HG02973 (cell line): ENCODE data around the gene NDC80.
"Not testable (repeated sequence)": the region's sequence is repeated elsewhere in the genome, so short reads cannot be mapped to it uniquely, and the experiment has no call there.

Experiments used
- ATAC-seq: cut with Tn5 transposase; IDR thresholded peaks from one replicate; pipeline ENCODE4 v1.9.1; 2021; ENCODE audit warnings: moderate library complexity; ENCODE audit not compliant: unreplicated experiment

Gene NDC80

DNA sequence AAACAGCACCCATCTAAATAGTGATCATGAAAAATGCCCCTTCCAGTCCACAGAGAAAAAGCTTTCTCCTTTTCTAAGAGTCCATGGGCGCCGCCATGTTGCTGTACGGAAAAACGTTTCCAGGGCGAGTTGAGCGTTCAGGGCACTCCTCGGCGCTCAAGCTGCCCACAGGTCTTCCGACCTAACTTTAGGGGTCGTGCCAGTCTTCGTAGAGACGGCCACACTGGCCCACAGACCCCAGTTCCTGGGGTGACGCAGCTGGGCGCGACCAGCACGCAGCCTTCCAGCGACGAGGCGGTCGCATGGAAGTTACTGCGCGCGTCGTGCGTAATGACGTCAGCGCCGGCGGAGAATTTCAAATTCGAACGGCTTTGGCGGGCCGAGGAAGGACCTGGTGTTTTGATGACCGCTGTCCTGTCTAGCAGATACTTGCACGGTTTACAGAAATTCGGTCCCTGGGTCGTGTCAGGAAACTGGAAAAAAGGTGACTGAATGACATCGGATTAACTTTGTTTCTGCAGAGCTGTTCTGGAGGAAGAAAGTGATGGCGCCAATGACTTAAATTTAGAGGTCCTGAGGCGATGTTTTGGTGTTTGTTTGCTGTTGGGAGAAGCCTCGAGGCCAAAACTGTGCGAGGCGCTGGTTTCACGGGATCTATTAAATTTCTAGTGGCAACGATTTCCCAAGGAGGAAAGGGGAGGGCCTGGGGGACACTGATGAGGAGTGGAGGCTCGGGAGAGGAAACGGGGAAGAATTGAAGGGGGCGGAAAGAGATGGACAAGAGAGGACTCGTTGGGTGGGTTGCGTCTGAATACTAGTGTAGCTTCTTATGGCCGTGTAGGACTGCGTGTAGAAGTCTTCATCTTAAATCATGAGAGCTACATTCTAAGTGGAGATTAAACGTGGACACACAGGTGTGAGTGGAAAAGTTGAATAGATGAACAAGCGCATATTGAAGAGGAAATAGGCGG is at the start of gene NDC80, which contains the start of gene METTL4:
TSS of gene NDC80 (plus strand) at position 358 of the 971 bp plus-strand sequence. CDS start 1,429 bp downstream, outside the sequence.
TSS of gene METTL4 (minus strand) at position 306 of the 971 bp plus-strand sequence. CDS start 4,289 bp downstream, outside the sequence.
- ATAC-seq, result peak; percentile 75

DNA sequence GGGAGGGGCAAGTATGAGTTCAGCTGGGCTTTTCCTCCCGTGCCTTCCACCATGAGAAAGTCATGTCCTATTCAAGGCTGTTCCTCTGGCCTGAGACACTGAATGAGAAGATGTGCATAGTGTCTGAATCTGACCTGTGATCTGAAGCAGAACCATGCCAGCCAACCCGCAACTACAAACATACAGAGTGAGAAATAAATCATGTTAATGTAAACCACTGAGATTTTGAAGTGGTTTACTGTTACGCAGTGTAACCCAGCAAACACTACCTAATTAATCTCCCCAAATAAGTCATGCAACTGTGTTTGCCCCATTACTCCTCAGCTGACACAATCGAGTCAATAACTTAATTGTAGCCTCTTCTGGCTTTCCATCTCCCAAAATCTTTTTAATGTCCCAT is 49.2 kb upstream of the NDC80 start:
- ATAC-seq, result no peak

DNA sequence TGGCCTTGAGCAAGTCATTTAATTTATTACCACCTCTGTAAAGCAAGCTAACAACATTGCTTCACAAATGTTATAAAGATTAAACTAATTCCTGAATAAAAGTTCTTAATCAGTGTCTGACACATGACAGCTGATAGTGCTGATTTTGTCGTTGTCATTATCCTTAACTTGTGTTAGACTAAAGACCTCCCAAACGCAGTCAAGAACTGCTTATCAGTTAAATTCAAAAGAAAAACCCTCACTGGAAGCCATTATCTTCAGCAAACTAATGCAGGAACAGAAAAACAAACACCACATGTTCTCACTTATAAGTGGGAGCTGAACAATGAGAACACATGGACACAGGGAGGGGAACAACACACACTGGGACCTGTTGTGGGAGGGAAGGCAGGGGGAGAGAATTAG is 46.6 kb upstream of the NDC80 start:
- ATAC-seq, result not testable (repeated sequence)

DNA sequence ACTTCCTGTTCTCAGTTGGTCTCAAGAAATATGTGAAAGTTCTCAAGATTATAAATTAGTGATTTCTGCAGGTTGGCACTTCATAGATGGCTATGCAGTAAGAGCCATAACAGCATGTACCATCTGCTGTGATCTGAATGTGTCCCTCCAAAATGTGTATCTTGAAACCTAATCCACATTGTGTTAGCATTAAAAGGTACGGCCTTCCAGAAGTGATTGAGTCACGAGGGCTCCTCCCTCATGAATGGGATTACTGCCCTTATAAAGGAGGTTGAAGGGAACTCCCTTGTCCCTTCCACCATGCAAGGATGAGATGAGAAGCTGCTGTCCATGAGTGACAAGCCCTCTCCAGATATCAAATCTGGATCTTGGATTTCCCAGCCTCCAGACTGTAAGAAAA is 45.0 kb upstream of the NDC80 start:
- no peak for ATAC-seq

DNA sequence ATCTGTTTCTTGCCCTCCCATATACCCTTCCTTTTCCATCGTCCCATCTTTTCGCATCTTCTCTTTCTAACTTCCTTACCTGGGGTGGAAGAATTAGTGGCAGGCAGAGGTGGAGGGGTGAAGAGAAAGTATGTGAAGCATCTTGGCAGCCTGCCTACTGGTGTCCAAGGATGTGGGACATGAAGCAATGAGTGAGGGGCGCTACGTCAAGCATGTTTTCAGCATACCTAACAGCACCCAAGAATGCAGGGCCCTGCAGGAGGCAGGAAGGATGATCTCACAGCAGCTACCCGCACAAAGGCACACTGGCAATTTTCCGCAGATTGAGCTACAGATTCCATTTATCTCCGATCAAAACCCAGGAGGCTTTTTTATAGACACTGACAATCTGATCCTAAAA is 42.2 kb upstream of the NDC80 start:
- no peak for ATAC-seq

DNA sequence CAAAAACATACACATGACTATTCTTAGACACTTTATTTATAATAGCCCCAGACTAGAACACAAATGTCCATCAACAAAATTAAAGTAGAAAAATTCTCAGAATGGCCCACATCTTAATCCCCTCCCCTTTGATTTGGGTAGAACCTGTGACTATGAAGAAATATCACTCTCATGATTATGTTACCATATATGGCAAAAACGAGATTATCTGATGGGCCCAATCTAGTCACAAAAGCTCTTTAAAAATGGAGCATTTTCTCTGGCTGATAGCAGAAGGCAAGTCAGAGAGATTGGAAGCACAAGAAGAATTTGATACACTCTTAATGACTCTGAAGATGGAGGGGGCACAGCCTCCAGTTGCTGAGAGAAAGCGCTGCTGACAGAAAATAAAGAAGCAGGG is 39.6 kb upstream of the NDC80 start:
- ATAC-seq, result no peak

DNA sequence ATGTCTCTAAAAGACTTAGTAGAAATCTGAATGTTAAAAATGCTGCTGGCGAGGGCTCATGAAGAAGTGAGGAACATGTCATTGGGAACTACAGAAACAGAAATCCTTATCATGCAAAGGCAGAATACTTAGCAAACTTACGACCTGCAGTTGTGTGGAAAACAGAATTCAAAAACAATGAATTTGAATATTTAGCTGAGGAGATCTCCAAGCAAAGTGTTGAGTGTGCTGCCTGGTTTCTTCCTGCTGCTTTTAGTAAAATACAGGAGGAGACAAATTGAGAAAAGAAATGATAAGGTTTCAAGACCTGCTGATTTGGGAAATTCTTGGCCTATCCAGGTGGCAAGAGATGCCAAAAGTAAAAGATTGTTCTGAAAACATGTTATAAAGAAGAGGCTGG is 38.6 kb upstream of the NDC80 start:
- ATAC-seq, result no peak

DNA sequence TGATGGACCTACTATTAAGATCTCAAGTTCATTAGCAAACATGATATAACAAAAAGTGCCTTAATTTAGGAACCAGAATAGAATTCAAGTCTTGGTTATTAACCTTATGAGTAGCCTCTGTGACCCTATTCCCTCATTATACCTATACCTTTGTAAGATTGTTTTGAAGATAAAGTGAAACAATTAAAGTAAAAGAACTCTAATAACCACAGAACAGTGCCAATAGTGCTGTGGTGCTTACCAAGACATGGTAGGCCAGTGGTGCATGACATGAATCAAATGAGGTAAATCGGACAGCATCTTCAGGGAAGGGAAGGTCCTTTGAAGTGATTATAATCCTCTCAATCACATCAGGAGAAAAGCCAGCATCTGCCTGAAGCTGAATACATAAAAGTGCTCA is 36.5 kb upstream of the NDC80 start:
- no peak for ATAC-seq

DNA sequence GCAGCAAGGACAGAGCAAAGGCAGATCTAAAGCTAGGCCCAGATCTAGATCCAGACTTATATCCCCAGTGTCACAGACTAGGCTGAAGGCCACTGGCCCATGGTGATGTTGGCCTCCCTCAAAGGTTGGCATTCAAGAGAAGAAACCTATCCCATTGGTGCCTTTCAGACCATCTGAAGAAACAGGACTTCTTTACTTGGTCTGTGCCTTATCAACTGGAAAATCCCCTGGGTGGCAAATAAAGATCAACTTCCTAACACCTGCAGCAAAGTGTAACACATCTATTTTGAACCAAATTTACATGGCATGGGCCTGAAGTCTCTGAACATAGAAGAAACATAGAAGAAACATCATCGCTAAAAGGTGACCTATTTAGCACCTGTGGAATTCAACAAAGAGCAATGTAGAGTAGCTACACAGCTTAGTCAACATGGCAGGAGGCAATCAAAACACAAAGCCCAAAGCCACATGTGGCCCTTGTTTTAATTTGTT is 35.9 kb upstream of the NDC80 start:
- no peak for ATAC-seq

DNA sequence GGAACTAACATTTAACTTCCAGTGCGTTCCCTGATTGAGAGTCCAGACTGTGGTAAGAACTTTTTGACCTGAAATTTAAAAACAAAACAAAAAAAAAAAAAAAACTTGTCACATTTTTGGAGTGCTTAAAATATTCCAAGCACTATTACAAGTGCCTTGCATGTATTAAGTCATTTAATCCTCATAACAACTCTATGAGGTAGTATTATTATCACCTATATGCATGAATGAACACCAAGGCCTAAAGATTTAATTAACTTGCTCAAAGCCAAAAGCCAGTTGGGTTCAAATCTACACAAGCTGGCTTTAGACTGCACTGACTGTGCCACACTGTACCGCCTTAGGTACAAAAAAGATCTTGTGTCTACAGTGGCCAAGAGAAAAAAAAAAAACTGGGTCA is 35.3 kb upstream of the NDC80 start:
- ATAC-seq, result no peak

DNA sequence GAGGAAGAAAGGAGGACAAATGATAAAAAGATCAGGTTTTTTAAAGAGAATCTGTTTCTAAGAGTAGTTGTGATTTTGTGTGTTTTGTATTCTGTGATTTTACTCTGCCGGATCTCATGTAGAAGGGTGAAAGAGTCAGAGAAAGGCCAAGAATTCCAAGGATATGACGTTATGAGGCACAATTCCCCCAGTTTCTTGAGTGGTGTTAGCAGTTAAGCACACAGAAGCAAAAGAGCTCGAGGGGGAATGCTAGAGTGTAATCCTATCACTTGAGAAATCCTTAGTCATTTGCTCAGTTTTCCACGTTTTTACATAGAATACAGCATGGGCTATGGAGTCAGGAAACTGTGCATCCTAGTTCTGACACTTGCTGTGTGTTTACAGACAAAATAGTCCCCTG is 34.9 kb upstream of the NDC80 start:
- ATAC-seq, result no peak

DNA sequence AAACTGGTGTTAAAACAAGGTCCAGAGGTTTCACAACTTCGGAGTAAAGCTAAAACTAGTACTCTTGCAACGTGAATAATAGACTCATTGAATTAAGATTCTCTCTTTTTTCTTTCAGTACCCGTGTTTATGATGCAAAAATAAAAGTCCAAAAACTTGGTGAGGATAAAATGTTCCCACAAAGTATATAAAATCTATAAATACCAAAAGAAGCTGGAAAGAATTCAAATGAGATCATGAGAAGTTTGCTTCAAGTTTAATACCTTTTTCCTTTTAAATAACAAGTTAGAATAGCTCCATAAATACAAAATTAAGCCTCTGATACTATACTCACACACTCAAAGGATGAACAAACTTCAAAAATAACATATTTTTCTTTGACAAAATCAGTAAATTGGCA is 34.1 kb upstream of the NDC80 start:
- no peak for ATAC-seq

DNA sequence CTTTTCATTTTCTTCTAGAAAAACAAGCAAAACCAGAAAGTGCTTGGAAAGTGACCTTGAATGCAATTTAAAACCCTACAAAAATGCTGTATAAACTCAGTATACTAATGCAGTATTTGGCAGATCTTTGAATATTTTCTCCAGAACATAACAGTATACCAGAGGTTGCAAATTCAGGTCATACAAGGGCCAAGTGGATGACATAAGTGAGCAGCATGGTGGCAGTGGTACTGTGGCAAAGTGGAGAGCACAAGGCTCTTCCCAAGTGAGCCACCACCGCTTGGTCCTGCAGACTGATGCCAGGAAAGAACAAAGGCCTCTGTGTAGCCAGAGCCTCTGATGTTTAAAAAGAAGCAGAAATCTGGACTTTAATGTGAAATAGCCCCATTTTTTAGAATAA is 33.1 kb upstream of the NDC80 start:
- ATAC-seq, result no peak

DNA sequence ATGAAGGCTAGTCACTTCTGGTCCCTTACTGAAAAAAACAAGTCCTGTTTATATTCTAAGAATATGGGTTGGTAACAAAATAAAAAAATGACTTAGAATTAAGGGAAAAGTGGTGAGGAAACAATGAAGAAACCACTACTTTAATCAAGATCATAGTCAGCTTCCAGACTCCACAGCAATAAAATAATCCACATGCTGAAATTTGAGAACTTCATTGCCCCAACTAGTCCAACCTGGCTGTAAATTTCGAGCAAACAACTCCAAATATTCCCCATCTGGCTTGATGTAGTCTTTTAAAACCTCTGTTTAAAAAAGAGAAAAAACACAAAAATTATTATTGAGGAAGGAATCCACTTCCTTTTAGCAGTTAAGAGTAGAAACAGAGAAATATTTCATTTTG is 32.5 kb upstream of the NDC80 start:
- no peak for ATAC-seq

DNA sequence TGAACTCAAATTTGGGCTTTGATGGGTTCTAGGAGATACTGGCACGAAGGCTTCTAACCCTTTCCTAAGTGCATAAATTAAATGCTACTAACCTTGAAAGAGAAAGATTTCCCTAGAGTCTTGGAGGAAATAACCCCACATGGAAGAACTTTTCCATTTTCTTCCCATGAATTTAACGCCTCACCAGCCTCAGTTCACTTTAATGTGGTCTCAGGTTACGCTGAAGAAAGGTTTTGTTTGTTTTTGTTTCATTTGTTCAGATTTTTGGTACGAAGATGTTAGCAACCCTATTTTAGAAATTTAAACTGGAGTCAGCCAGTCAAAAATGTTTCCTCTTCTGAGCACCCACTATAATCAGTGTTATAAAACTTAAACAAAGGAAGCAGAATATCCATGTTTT is 30.8 kb upstream of the NDC80 start:
- no peak for ATAC-seq

DNA sequence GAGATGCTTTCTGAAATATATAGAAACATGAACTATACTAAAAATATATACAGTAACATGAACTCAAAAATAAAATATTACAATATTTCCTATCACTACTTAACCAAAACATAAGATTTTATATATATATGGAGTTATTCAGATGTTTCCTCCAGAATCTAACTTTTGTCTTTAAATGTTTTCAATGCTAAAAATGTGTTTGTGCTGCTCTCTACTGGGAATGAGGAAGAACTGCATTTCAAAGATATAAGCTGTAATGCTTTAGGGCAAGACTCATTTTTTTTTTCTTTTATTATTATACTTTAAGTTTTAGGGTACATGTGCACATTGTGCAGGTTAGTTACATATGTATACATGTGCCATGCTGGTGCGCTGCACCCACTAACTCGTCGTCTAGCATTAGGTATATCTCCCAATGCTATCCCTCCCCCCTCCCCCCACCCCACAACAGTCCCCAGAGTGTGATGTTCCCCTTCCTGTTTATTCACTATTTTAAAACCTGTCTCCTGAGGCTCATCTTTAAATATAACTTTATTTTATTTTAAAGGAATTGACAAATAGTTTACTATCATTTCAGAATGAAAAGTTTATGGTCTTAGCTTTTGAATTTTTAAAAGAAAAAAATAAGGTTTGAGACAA is 29.3 kb upstream of the NDC80 start:
- ATAC-seq, result peak; percentile 59

DNA sequence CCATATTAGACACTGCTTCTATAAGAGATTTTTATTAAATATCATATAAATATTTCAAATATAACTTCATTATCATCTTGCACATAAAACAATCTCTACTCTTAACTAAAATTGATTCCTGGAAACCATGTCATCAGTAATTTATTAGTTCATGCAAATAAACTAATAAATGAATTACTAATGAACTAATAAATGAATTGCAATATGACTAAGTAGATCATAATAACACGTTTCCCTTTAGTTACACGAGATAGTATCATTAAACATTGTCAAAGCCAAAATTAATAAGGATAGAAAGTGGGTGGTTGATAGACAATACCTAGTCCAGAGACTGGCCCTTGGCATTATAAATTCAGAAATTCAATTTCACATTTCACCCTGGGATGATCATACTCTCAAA is 26.2 kb upstream of the NDC80 start:
- no peak for ATAC-seq

DNA sequence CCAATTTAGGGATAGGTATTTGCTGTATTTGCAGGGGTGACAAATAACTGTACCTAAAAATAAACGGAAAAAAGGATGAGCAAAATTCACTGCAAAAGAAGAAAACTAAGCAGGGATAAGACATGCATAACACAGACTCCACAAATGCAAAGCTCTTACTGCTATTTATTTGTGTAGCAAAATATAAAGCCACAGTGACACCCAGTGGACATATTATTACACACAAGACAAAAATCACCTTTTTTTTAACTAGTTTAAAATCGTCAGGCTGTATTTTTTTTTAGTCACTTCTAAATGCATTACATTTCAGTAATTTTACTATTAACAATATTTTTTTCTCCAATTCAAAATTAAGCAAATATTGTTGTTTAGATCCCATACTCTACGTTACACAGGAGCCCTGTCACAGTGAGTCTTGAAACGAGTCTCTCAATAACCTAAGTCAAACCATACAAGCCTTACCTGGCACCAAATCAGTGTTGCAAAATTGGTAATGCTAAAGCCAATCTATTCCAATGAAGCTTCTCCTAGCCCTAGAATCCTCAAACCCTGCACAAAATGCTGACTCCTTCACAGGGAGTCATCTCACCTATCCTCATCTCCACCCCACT is 23.8 kb upstream of the NDC80 start:
- ATAC-seq, result no peak

DNA sequence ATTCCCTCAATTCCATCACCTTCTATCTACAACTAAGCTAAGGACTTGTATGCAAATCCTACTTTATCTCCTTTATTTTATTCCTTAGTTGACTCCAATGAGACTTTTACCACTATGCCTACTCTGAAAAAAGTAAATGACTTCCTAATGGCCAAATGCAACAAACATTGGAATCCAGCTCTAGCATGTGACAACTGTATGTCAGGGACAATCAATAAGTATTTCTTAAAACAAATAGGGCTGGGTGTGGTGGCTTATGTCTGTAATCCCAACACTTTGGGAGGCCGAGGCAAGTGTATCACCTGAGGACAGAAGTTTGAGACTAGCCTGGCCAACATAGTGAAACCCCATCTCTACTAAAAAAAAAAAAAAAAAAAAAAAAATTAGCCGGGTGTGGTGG is 21.9 kb upstream of the NDC80 start:
- ATAC-seq, result no peak

DNA sequence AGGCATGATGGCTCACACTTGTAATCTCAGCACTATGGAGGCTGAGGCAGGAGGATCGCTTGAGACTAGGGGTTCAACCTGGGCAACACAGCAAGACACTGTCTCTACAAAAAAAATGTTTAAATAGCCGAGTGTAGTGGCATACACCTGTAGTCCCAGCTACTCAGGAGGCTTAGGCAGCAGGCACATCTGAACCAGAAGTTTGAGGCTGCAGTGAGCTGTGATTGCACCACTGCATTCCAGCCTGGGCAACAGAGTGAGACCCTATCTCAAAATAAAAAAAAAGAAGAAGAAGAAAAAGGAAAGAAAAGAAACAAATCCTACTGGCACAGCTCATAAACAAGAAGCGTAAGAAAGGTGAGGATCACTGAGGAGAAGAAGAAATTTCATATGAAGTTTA is 19.9 kb upstream of the NDC80 start:
- ATAC-seq, result no peak

DNA sequence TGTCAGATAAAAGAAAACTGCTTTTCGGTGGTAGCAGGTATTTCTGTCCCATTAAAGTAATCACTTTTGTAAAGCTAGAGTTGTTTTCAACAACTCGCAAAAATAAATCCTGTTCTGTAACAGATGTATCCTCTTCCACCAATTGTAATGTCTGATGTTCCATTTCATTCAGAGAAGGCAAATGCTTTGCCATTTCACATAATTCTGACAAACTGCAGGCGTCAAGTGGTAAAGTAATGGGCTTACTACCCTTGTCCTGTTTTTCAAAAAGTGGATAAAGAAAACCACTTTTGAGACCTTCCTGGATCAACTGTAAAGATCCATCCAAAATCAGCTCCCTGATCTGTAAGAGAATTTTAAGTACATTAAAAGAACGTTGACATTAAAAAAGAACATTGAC is 16.7 kb upstream of the NDC80 start:
- ATAC-seq, result no peak

DNA sequence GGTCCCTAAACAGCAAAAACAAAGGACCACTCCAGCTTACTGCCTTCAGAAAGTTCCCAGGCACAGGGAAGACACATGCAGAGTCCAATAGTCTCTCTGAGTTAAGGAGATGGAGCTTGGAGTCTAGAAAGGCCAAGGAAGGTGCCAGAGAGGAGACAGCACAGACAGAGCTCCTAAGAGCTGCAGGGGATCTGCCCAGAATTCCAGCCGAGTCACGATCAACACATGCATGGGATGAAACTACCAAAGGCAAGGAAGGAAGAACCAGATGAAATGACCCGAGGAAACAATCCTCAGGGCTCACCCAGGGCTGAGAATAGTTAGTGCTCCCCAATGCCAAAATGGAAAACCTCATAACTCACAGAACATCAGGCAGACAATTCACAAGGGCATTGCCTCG is 15.5 kb upstream of the NDC80 start:
- no peak for ATAC-seq
